GM10266 (cell line): Measurements from ENCODE around the gene RNF7.

Experiments used
- DNase-seq: peaks from one replicate; pipeline ENCODE4 v3.0.0; 2012; ENCODE audit errors: extremely low spot score
- CTCF ChIP-seq: IDR thresholded peaks from 2 replicates; pipeline ENCODE4 v1.5.1; 2012; ENCODE audit warnings: mild to moderate bottlenecking, low read depth; ENCODE audit not compliant: control insufficient read depth, insufficient read depth; ENCODE audit errors: missing control alignments

RNF7 gene

GRCh38 chr3:141709126-141709770 lies 28.9 kb upstream of the RNF7 start:
- no peak for DNase-seq

GRCh38 chr3:141710121-141710520 lies 28.0 kb upstream of the RNF7 start:
- DNase-seq: no peak
- no peak for TF ChIP-seq CTCF

More at GRCh38 chr3:141709126-141709770, 28.9 kb upstream of the RNF7 start:
- TF ChIP-seq CTCF: no peak

- no peak for TF ChIP-seq CTCF
- no peak for DNase-seq
These were observed 27.0 kb upstream of the RNF7 start for GRCh38 chr3:141710888-141711616.

GRCh38 chr3:141714671-141715070 lies 23.4 kb upstream of the RNF7 start:
- DNase-seq: no peak
- TF ChIP-seq CTCF: no peak

- TF ChIP-seq CTCF: no peak
- DNase-seq: no peak
These were observed 16.0 kb upstream of the RNF7 start for GRCh38 chr3:141722081-141722480.

- DNase-seq: no peak
- no peak for TF ChIP-seq CTCF
These were observed 15.4 kb upstream of the RNF7 start for GRCh38 chr3:141722648-141723047.

- TF ChIP-seq CTCF: no peak
- DNase-seq: no peak
These were observed 14.8 kb upstream of the RNF7 start for GRCh38 chr3:141723255-141723654.
